ENCODE measurements around the gene TMEM119. TPM values are rescaled to one million over a fixed set of nuclear protein-coding genes. Genes with fewer than 3 reads are reported as not detected.

The TMEM119 gene
- total and polyA plus RNA-seq, 2 experiments from 2014 or later = 55.5 to 93.2 TPM

GRCh38 chr12:108573317-108573716 lies 24.6 kb downstream of the TMEM119 start:
- Histone ChIP-seq H2AFZ (no peak overlapping the region), H3K9me2 (ENCODE audit: insufficient read depth) (no peaks in the 10 kb centered on the region), H3K4me1 (ENCODE audit: insufficient read depth) (no peaks in the 10 kb centered on the region), H3K27ac (no peak overlapping the region), H3K9ac (no peak overlapping the region), H3K9me3 (ENCODE audit: low read depth) (no peaks in the 10 kb centered on the region), H3K27me3 (replicated peaks; ENCODE audit: insufficient read depth) (no peaks in the 10 kb centered on the region), H3K36me3 (ENCODE audit: low read depth) (no peaks in the 10 kb centered on the region), H4K20me1 (ENCODE audit: insufficient read depth) (no peaks in the 10 kb centered on the region), H3K4me3 (no peak overlapping the region), H3K79me2 (ENCODE audit: insufficient read depth) (no peaks in the 10 kb centered on the region), H3K4me2 (ENCODE audit: unreplicated experiment) (no peak overlapping the region), H3F3A (ENCODE audit: insufficient read depth) (peaks cover 20% of the 10 kb centered on the region)
- TF ChIP-seq EZH2 (IDR thresholded peaks at IDR 0.05; ENCODE audit: insufficient read depth, poor library complexity, severe bottlenecking) (no peak), EZH2phosphoT487 (IDR thresholded peaks at IDR 0.05; ENCODE audit: insufficient read depth, low read depth) (no peak)
- in situ Hi-C loops (cut with MboI) = loop anchor here (5.0 kb wide), 1 partner anchor 44 kb away; no protein-coding TSS in a partner anchor
- peak; percentile 45 for DNase-seq
- WGBS, 2 experiments (ENCODE audit: low coverage in 1 of 2, low lambda C conversion rate in 2 of 2, missing lambda C conversion rate in 2 of 2) = 45 to 52% methylated on average over 2 of the region's 2 CpGs

- H3K9ac ChIP-seq = no peak overlapping the region
- no peaks in the 10 kb centered on the region for H3K4me1 ChIP-seq (ENCODE audit: insufficient read depth)
- no peak overlapping the region for H2AFZ ChIP-seq
- peaks cover 30% of the 10 kb centered on the region for H3F3A ChIP-seq (ENCODE audit: insufficient read depth)
- TF ChIP-seq EZH2 (IDR thresholded peaks at IDR 0.05; ENCODE audit: insufficient read depth, poor library complexity, severe bottlenecking) (no peak), EZH2phosphoT487 (IDR thresholded peaks at IDR 0.05; ENCODE audit: insufficient read depth, low read depth) (no peak)
- H4K20me1 ChIP-seq (ENCODE audit: insufficient read depth) = no peaks in the 10 kb centered on the region
- H3K4me3 ChIP-seq = no peak overlapping the region
- H3K79me2 ChIP-seq (ENCODE audit: insufficient read depth) = no peaks in the 10 kb centered on the region
- no peak overlapping the region for H3K27ac ChIP-seq
- no peak overlapping the region for H3K4me2 ChIP-seq (ENCODE audit: unreplicated experiment)
- H3K9me2 ChIP-seq (ENCODE audit: insufficient read depth) = no peaks in the 10 kb centered on the region
- no peaks in the 10 kb centered on the region for H3K27me3 ChIP-seq (replicated peaks; ENCODE audit: insufficient read depth)
- 90 to 92% methylated on average over 8 of the region's 8 CpGs for WGBS, 2 experiments (ENCODE audit: low coverage in 1 of 2, low lambda C conversion rate in 2 of 2, missing lambda C conversion rate in 2 of 2)
- peaks cover 5% of the 10 kb centered on the region for H3K36me3 ChIP-seq (ENCODE audit: low read depth)
- in situ Hi-C loops (cut with MboI) = loop anchor here (5.0 kb wide), 1 partner anchor 45 kb away; no protein-coding TSS in a partner anchor
- H3K9me3 ChIP-seq (ENCODE audit: low read depth) = no peaks in the 10 kb centered on the region
- no peak for DNase-seq
These were observed 25.6 kb downstream of the TMEM119 start for GRCh38 chr12:108572166-108572790.

GRCh38 chr12:108571609-108572165 lies 26.2 kb downstream of the TMEM119 start:
- no peak overlapping the region for H3K27ac ChIP-seq

GRCh38 chr12:108570743-108571608 lies 26.9 kb downstream of the TMEM119 start:
- no peaks in the 10 kb centered on the region for H3K9me2 ChIP-seq (ENCODE audit: insufficient read depth)
- 54 to 64% methylated on average over 3 of the region's 3 CpGs for WGBS, 2 experiments (ENCODE audit: low coverage in 1 of 2, low lambda C conversion rate in 2 of 2, missing lambda C conversion rate in 2 of 2)
- H3K4me1 ChIP-seq (ENCODE audit: insufficient read depth) = peaks cover 3% of the 10 kb centered on the region
- DNase-seq = peak; percentile 77
- H3K36me3 ChIP-seq (ENCODE audit: low read depth) = peaks cover 13% of the 10 kb centered on the region
- H3F3A ChIP-seq (ENCODE audit: insufficient read depth) = peaks cover 30% of the 10 kb centered on the region
- H3K9ac ChIP-seq = no peak overlapping the region
- no peaks in the 10 kb centered on the region for H3K27me3 ChIP-seq (replicated peaks; ENCODE audit: insufficient read depth)
- H3K4me2 ChIP-seq (ENCODE audit: unreplicated experiment) = no peak overlapping the region
- H2AFZ ChIP-seq = no peak overlapping the region
- no peak overlapping the region for H3K27ac ChIP-seq
- H3K79me2 ChIP-seq (ENCODE audit: insufficient read depth) = no peaks in the 10 kb centered on the region
- H3K9me3 ChIP-seq (ENCODE audit: low read depth) = no peaks in the 10 kb centered on the region
- TF ChIP-seq EZH2phosphoT487 (IDR thresholded peaks at IDR 0.05; ENCODE audit: insufficient read depth, low read depth) (no peak), EZH2 (IDR thresholded peaks at IDR 0.05; ENCODE audit: insufficient read depth, poor library complexity, severe bottlenecking) (no peak)
- H4K20me1 ChIP-seq (ENCODE audit: insufficient read depth) = no peaks in the 10 kb centered on the region
- in situ Hi-C loops (cut with MboI) = loop anchor here (5.0 kb wide), 1 partner anchor 46 kb away; no protein-coding TSS in a partner anchor
- no peak overlapping the region for H3K4me3 ChIP-seq

More at GRCh38 chr12:108571609-108572165, 26.2 kb downstream of the TMEM119 start:
- Histone ChIP-seq H3K9ac (no peak overlapping the region), H3K4me1 (ENCODE audit: insufficient read depth) (no peaks in the 10 kb centered on the region), H4K20me1 (ENCODE audit: insufficient read depth) (no peaks in the 10 kb centered on the region), H3K79me2 (ENCODE audit: insufficient read depth) (no peaks in the 10 kb centered on the region), H3K4me3 (no peak overlapping the region), H3K9me2 (ENCODE audit: insufficient read depth) (no peaks in the 10 kb centered on the region), H3K4me2 (ENCODE audit: unreplicated experiment) (no peak overlapping the region), H3K9me3 (ENCODE audit: low read depth) (no peaks in the 10 kb centered on the region), H3K36me3 (ENCODE audit: low read depth) (peaks cover 11% of the 10 kb centered on the region), H3K27me3 (replicated peaks; ENCODE audit: insufficient read depth) (no peaks in the 10 kb centered on the region), H3F3A (ENCODE audit: insufficient read depth) (peaks cover 35% of the 10 kb centered on the region), H2AFZ (no peak overlapping the region)
- in situ Hi-C loops (cut with MboI) = loop anchor here (5.0 kb wide), 1 partner anchor 46 kb away; no protein-coding TSS in a partner anchor
- no peak for DNase-seq
- TF ChIP-seq EZH2 (IDR thresholded peaks at IDR 0.05; ENCODE audit: insufficient read depth, poor library complexity, severe bottlenecking) = no peak
- no peak for TF ChIP-seq EZH2phosphoT487 (IDR thresholded peaks at IDR 0.05; ENCODE audit: insufficient read depth, low read depth)
- 75 to 84% methylated on average over 8 of the region's 8 CpGs for WGBS, 2 experiments (ENCODE audit: low coverage in 1 of 2, low lambda C conversion rate in 2 of 2, missing lambda C conversion rate in 2 of 2)

Data from GM23248 (cell line).